HepG2 (cell line): ENCODE results near the gene GRIK4. TPM values are rescaled to one million over a fixed set of nuclear protein-coding genes. Genes with fewer than 3 reads are reported as not detected.

Experiments used
- ARNTL ChIP-seq: sonication (generic); formaldehyde crosslinking; IDR thresholded peaks from 2 replicates; pipeline ENCODE4 v1.4.0; 2020; ENCODE audit warnings: mild to moderate bottlenecking, missing genetic modification reagents
- FOXJ3 ChIP-seq: sonication (generic); formaldehyde crosslinking; IDR thresholded peaks from 2 replicates; pipeline ENCODE4 v1.4.0; 2020; ENCODE audit warnings: missing genetic modification reagents, mild to moderate bottlenecking, borderline replicate concordance
- FOXP1 ChIP-seq, 2 experiments: fragments of 450-650 bp in 1 of 2; IDR thresholded peaks; 2 replicates each; pipeline ENCODE4 v1.6.1; 2017 to 2018; ENCODE audit warnings: antibody characterized with exemption in 1 of 2
- HHEX ChIP-seq: IDR thresholded peaks from 2 replicates; pipeline ENCODE4 v1.6.1; 2016; ENCODE audit warnings: control low read depth
- HINFP ChIP-seq: sonication (generic); formaldehyde crosslinking; IDR thresholded peaks from 2 replicates; pipeline ENCODE4 v1.4.0; 2020; ENCODE audit warnings: low read depth, mild to moderate bottlenecking, missing genetic modification reagents
- HNRNPL ChIP-seq: fragments of 200-400 bp; formaldehyde crosslinking; IDR thresholded peaks from 2 replicates; pipeline ENCODE4 v1.6.1; 2017; ENCODE audit warnings: mild to moderate bottlenecking, low read depth, low read length
- JUN ChIP-seq: sonication (generic); formaldehyde crosslinking; IDR thresholded peaks from 2 replicates; pipeline ENCODE4 v1.4.0; 2020; ENCODE audit warnings: mild to moderate bottlenecking, missing genetic modification reagents
- JUNB ChIP-seq: sonication (generic); formaldehyde crosslinking; IDR thresholded peaks from 2 replicates; pipeline ENCODE4 v1.8.0; 2022; ENCODE audit warnings: missing genetic modification reagents, mild to moderate bottlenecking, borderline replicate concordance
- KDM1A ChIP-seq: IDR thresholded peaks from 2 replicates; pipeline ENCODE4 v1.6.1; 2016; ENCODE audit warnings: missing compliant biosample characterization
- KLF9 ChIP-seq: IDR thresholded peaks from 2 replicates; pipeline ENCODE4 v1.6.1; 2016; ENCODE audit warnings: low read depth
- MED13 ChIP-seq: sonication (generic); formaldehyde crosslinking; IDR thresholded peaks from 2 replicates; pipeline ENCODE4 v1.5.0; 2020; ENCODE audit warnings: missing genetic modification reagents
- MEF2D ChIP-seq: sonication (generic); formaldehyde crosslinking; IDR thresholded peaks from 2 replicates; pipeline ENCODE4 v1.5.1; 2020; ENCODE audit warnings: mild to moderate bottlenecking, missing genetic modification reagents
- NFE2 ChIP-seq: sonication (generic); formaldehyde crosslinking; IDR thresholded peaks from 2 replicates; pipeline ENCODE4 v1.4.0; 2020; ENCODE audit warnings: missing genetic modification reagents
- SALL1 ChIP-seq: sonication (generic); formaldehyde crosslinking; IDR thresholded peaks from 2 replicates; pipeline ENCODE4 v1.8.0; 2022; ENCODE audit warnings: mild to moderate bottlenecking, missing genetic modification reagents
- SIN3B ChIP-seq: fragments of 150-350 bp; IDR thresholded peaks from 2 replicates; pipeline ENCODE4 v1.6.1; 2014; ENCODE audit warnings: low read length
- SMYD3 ChIP-seq: sonication (generic); formaldehyde crosslinking; IDR thresholded peaks from 2 replicates; pipeline ENCODE4 v1.8.1; 2023; ENCODE audit warnings: mild to moderate bottlenecking, missing genetic modification reagents
- SP140L ChIP-seq: sonication (generic); formaldehyde crosslinking; IDR thresholded peaks from 2 replicates; pipeline ENCODE4 v1.4.0; 2020; ENCODE audit warnings: missing genetic modification reagents, borderline replicate concordance
- TFDP2 ChIP-seq: sonication (generic); formaldehyde crosslinking; IDR thresholded peaks from 2 replicates; pipeline ENCODE4 v1.4.0; 2020; ENCODE audit warnings: missing genetic modification reagents
- THRA ChIP-seq: sonication (generic); formaldehyde crosslinking; IDR thresholded peaks from 2 replicates; pipeline ENCODE4 v1.4.0; 2020; ENCODE audit warnings: missing genetic modification reagents, borderline replicate concordance
- ZNF503 ChIP-seq: sonication (generic); formaldehyde crosslinking; IDR thresholded peaks from 2 replicates; pipeline ENCODE4 v1.4.0; 2020; ENCODE audit warnings: missing genetic modification reagents
- ZNF704 ChIP-seq: sonication (generic); formaldehyde crosslinking; IDR thresholded peaks from 2 replicates; pipeline ENCODE4 v1.8.1; 2023; ENCODE audit warnings: mild to moderate bottlenecking, inconsistent platforms, moderate library complexity, missing genetic modification reagents, borderline replicate concordance
- polyA plus RNA-seq, 8 experiments: library from polyadenylated mRNA; depleted of rRNA in 3 of 8; stranded (reverse) in 7 of 8; unstranded in 1 of 8; fragments of >200 nt; fragmentation: Illumina TruSeq in 4 of 8; extraction: Trizol in 4 of 8; gene quantifications; 2 replicates each; pipeline versions ENCODE4 v1.2.1 to v1.2.3, GENCODE V29; 2011 to 2016; ENCODE audit warnings: low read depth in 4 of 8, missing spikeins in 1 of 8, mixed read lengths in 1 of 8; ENCODE audit not compliant: insufficient read depth in 1 of 8
- total RNA-seq, 5 experiments: library from RNA; depleted of rRNA; stranded (reverse); fragments of >200 nt; fragmentation: Illumina TruSeq; extraction: Trizol; gene quantifications; 2 replicates each; pipeline ENCODE4 v1.2.3, GENCODE V29; 2016; ENCODE audit warnings: low read depth in 1 of 5

The GRIK4 gene
- total and polyA plus RNA-seq, 2 of the 13 experiments (the other 11 are each of a cell fraction or from before 2014, with no cell fraction given) = 0.04 to 0.07 TPM

GRCh38 chr11:120818097-120818496 lies 306.5 kb downstream of the GRIK4 start (continued):
- TF ChIP-seq FOXP1 (IDR thresholded peaks at IDR 0.05) = no peak
- 0 out of 2 replicates have a peak, but pooled peaks have one; percentile 29 for TF ChIP-seq FOXP1 (CRISPR knock-in tag; IDR thresholded peaks at IDR 0.05)
- TF ChIP-seq SMYD3 (CRISPR knock-in tag) = 0 out of 2 replicates have a peak, but pooled peaks have one; percentile 51
- TF ChIP-seq MED13 (CRISPR knock-in tag) = peak; percentile 66; the same call in 1 of the 2 replicates
- TF ChIP-seq THRA (CRISPR knock-in tag) = peak; percentile 82; the same call in 1 of the 2 replicates
- TF ChIP-seq ZNF503 (CRISPR knock-in tag) = peak; percentile 80; the same call in 1 of the 2 replicates
- peak; percentile 94 for TF ChIP-seq SALL1 (CRISPR knock-in tag)
- TF ChIP-seq HHEX (CRISPR knock-in tag) = peak; percentile 40; the same call in 1 of the 2 replicates
- TF ChIP-seq KLF9 (CRISPR knock-in tag) = no peak
- 0 out of 2 replicates have a peak, but pooled peaks have one; percentile 56 for TF ChIP-seq TFDP2 (CRISPR knock-in tag)
- TF ChIP-seq SIN3B = no peak
- no peak for TF ChIP-seq SP140L
- peak; percentile 50; the same call in 1 of the 2 replicates for TF ChIP-seq ARNTL (CRISPR knock-in tag)
- no peak for TF ChIP-seq HINFP (CRISPR knock-in tag)
- peak; percentile 74; the same call in 1 of the 2 replicates for TF ChIP-seq FOXJ3
- no peak for TF ChIP-seq KDM1A (CRISPR knock-in tag)
- TF ChIP-seq MEF2D (CRISPR knock-in tag) = no peak
- TF ChIP-seq JUN = 0 out of 2 replicates have a peak, but pooled peaks have one; percentile 28
- no peak for TF ChIP-seq NFE2 (CRISPR knock-in tag)
- TF ChIP-seq HNRNPL = no peak
- no peak for TF ChIP-seq ZNF704
- no peak for TF ChIP-seq JUNB (CRISPR knock-in tag)
